ENCODE results near the gene ARHGAP6.

The ARHGAP6 gene

GRCh38 chrX:11305641-11306040 lies 360.1 kb downstream of the ARHGAP6 start:
- no peak for TF ChIP-seq CTCF (conservative IDR thresholded peaks at IDR 0.05; ENCODE audit: low read depth, low read length)
- no peak overlapping the region for H3K4me3 ChIP-seq (ENCODE audit: low read depth, low read length)
- DNase-seq (ENCODE audit: low read depth), result no peak

DNA sequence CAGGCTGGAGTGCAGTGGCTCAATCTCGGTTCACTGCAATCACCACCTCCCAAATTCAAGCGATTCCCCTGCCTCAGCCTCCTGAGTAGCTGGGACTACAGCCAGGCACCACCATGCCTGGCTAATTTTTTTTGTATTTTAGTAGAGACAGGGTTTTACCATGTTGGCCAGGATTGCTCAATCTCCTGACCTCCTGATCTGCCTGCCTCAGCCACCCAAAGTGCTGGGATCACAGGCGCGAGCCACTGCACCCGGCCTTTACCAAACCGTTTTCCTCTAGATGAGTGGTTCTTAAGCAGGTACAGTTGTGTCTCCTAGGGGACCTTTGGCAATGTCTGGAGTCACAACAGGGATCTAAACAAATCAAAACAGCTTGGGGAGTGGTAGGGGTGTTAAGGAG lies 360.9 kb downstream of the ARHGAP6 start:
- H3K4me3 ChIP-seq (ENCODE audit: low read depth, low read length), result no peak overlapping the region
- TF ChIP-seq CTCF (conservative IDR thresholded peaks at IDR 0.05; ENCODE audit: low read depth, low read length), result no peak
- DNase-seq (ENCODE audit: low read depth), result no peak

GRCh38 chrX:11298600-11298999 lies 367.1 kb downstream of the ARHGAP6 start:
- TF ChIP-seq CTCF (conservative IDR thresholded peaks at IDR 0.05; ENCODE audit: low read depth, low read length), result no peak
- no peak for DNase-seq (ENCODE audit: low read depth)
- no peak overlapping the region for H3K4me3 ChIP-seq (ENCODE audit: low read depth, low read length)

DNA sequence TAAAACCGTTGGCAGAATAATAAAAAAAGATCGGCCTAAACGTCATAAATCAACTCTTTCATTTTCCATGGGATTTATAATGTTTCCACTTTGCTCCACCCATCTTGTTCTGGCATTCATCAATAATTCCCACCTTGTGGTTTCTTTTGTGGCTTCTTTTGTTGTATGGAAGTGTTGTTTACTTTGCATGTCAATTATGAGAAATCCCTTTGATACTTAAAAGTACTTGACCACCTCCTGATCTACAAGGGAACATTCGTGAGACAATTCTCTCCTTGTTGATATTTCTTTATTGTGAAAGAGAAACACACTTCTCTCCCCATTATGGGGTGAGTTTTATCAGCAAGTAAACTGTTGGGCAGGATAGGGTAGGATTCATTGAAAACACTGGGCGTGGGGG lies 369.7 kb downstream of the ARHGAP6 start:
- H3K4me3 ChIP-seq (ENCODE audit: low read depth, low read length), result no peak overlapping the region
- DNase-seq (ENCODE audit: low read depth), result no peak
- no peak for TF ChIP-seq CTCF (conservative IDR thresholded peaks at IDR 0.05; ENCODE audit: low read depth, low read length)

GRCh38 chrX:11293113-11293512 lies 372.6 kb downstream of the ARHGAP6 start, which contains the start of gene AMELX:
TSS of gene AMELX (plus strand) at chrX:11293413. CDS start at chrX:11294789, 1,376 bp downstream.
- no peak for TF ChIP-seq CTCF (conservative IDR thresholded peaks at IDR 0.05; ENCODE audit: low read depth, low read length)
- H3K4me3 ChIP-seq (ENCODE audit: low read depth, low read length), result no peak within 1 kb of the TSS
- no peak for DNase-seq (ENCODE audit: low read depth)

GRCh38 chrX:11290416-11291102 lies 375.2 kb downstream of the ARHGAP6 start:
- no peak for TF ChIP-seq CTCF (conservative IDR thresholded peaks at IDR 0.05; ENCODE audit: low read depth, low read length)

GRCh38 chrX:11287505-11287904 lies 378.2 kb downstream of the ARHGAP6 start:
- peak; percentile 17 for DNase-seq (ENCODE audit: low read depth)
- no peak for TF ChIP-seq CTCF (conservative IDR thresholded peaks at IDR 0.05; ENCODE audit: low read depth, low read length)
- no peak overlapping the region for H3K4me3 ChIP-seq (ENCODE audit: low read depth, low read length)

More at GRCh38 chrX:11290416-11291102, 375.2 kb downstream of the ARHGAP6 start:
- no peak for DNase-seq (ENCODE audit: low read depth)
- no peak overlapping the region for H3K4me3 ChIP-seq (ENCODE audit: low read depth, low read length)

All from choroid plexus epithelial cell (primary cell).